Tibial artery (tissue), 4 donors: ENCODE results near the gene PXDC1.
"Not testable (repeated sequence)": the region's sequence is repeated elsewhere in the genome, so short reads cannot be mapped to it uniquely, and the experiment has no call there.

Experiments
- DNase-seq, 2 donors: peaks; one replicate each; pipeline ENCODE4 v3.0.0-alpha.2; 2019
- H3K27ac ChIP-seq, 2 donors: fragments of 200-600 bp; sonication (generic) in 1 of 2; 1 replicate in 1 of 2; 2 replicates in 1 of 2; pipeline ENCODE4 v1.5.1; 2018 to 2019; ENCODE audit warnings: mild to moderate bottlenecking in 1 of 2
- H3K27me3 ChIP-seq, 2 donors: fragments of 200-600 bp; sonication (generic) in 1 of 2; one replicate each; pipeline versions ENCODE4 v1.5.1 to v1.6.0; 2016 to 2019
- H3K36me3 ChIP-seq, 3 donors: fragments of 200-600 bp; sonication (generic) in 2 of 3; one replicate each; pipeline ENCODE4 v1.5.1; 2016 to 2019; ENCODE audit warnings: mild to moderate bottlenecking in 2 of 3
- H3K4me1 ChIP-seq, 4 donors: fragments of 200-600 bp; sonication (generic) in 2 of 4; 1 replicate in 3 of 4; 2 replicates in 1 of 4; pipeline ENCODE4 v1.5.1; 2016 to 2019
- H3K4me3 ChIP-seq, 2 donors: fragments of 200-600 bp; sonication (generic) in 1 of 2; 1 replicate in 1 of 2; 2 replicates in 1 of 2; pipeline ENCODE4 v1.5.1; 2018 to 2019; ENCODE audit warnings: mild to moderate bottlenecking in 2 of 2
- H3K9me3 ChIP-seq, 3 donors: fragments of 200-600 bp; sonication (generic) in 1 of 3; one replicate each; pipeline ENCODE4 v1.5.1; 2016 to 2019
- CTCF ChIP-seq, 2 experiments: fragments of 200-600 bp in 1 of 2; fragments of 450-650 bp in 1 of 2; IDR thresholded peaks; one replicate each; pipeline ENCODE4 v1.5.1; 2017 to 2019; ENCODE audit warnings: antibody characterized with exemption in 2 of 2, mild to moderate bottlenecking in 1 of 2, moderate library complexity in 1 of 2
- intact Hi-C: fragments of 100-400 bp; cut with DNase I; formaldehyde crosslinking; loops from one replicate; pipeline ENCODE4 v1.15.0; 2023; ENCODE audit warnings: low total_unique reads

Gene PXDC1

GRCh38 chr6:3678946-3679345 is 72.6 kb downstream of the PXDC1 start:
- Histone ChIP-seq H3K9me3 (peaks cover 0 to 15% (median 0%) of the 10 kb centered on the region in 3 donors), H3K36me3 (peaks cover 0 to 13% (median 4%) of the 10 kb centered on the region in 3 donors), H3K27ac (no peak overlapping the region), H3K27me3 (no peaks in the 10 kb centered on the region), H3K4me1 (no peaks in the 10 kb centered on the region), H3K4me3 (no peak overlapping the region)
- DNase-seq, result no peak
- TF ChIP-seq CTCF (IDR thresholded peaks at IDR 0.05), result no peak
- intact Hi-C loops, result no loop called here

- intact Hi-C loops, H3K4me3 ChIP-seq, H3K4me1 ChIP-seq, H3K27ac ChIP-seq, H3K27me3 ChIP-seq, DNase-seq: not testable (repeated sequence)
- Histone ChIP-seq H3K36me3 (peaks cover 0 to 13% (median 4%) of the 10 kb centered on the region in 3 donors), H3K9me3 (peaks cover 0 to 15% (median 0%) of the 10 kb centered on the region in 3 donors)
These were observed 73.8 kb downstream of the PXDC1 start for GRCh38 chr6:3677751-3678150.

GRCh38 chr6:3677351-3677750 is 74.2 kb downstream of the PXDC1 start:
- H3K27ac ChIP-seq, intact Hi-C loops, H3K4me3 ChIP-seq, H3K27me3 ChIP-seq, DNase-seq, H3K4me1 ChIP-seq: not testable (repeated sequence)
- Histone ChIP-seq H3K9me3 (peaks cover 0 to 15% (median 0%) of the 10 kb centered on the region in 3 donors), H3K36me3 (peaks cover 0 to 13% (median 4%) of the 10 kb centered on the region in 3 donors)
